ENCODE data around the gene RNF17.

RNF17 gene

DNA sequence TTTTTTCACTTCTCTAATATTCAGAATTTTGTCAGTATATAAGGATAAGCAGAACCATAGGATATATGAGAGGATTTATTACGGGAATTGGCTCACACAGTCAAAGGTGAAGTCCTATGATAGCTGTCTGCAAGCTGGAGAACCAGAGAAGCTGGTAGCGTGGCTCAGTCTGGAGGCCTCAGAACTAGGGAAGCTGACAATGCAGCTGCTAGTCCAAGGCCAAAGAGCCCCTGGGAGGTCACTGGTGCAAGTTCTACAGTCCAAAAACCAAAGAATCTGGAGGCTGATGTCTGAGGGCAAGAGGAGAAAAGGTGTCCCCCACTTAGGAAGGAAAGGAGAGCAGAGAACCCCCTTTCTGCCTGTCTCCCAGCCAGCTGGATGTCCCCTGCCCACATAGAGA lies 114.4 kb downstream of the RNF17 start:
- H3K4me3 ChIP-seq (ENCODE audit: extremely low read depth, insufficient read depth, low read length, poor library complexity, severe bottlenecking): no peak overlapping the region
- 85 to 100% methylated on average over 2 of the region's 2 CpGs for WGBS, 2 experiments (ENCODE audit: insufficient coverage in 2 of 2)
- H3K9me3 ChIP-seq (ENCODE audit: control insufficient read depth, low read length): no peaks in the 10 kb centered on the region
- no peak overlapping the region for H3K27ac ChIP-seq (ENCODE audit: low read depth, low read length, severe bottlenecking)
- no peaks in the 10 kb centered on the region for H3K4me1 ChIP-seq (ENCODE audit: control insufficient read depth, insufficient read depth, low read length, poor library complexity, severe bottlenecking)
- H3K36me3 ChIP-seq (ENCODE audit: control insufficient read depth, insufficient read depth, low read length): peaks cover 12% of the 10 kb centered on the region

DNA sequence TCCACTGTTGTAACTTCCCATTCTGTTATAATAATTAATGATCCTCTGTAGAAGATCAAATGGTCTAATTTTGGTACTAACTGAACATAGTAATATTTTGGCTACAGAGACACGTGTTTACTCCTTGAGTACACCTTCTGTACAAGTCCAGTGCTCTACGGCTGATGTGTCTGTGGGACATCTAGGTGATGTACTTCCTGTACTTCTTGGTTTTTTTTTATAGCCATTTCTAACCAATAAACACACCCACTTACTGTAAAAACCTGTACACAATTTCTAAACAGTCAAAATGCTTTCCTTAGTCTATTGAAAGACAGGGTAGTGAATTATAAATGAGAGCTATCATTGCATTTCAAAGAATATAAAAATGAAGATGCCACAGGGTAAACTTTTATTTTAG lies 118.7 kb downstream of the RNF17 start:
- Histone ChIP-seq H3K36me3 (ENCODE audit: control insufficient read depth, insufficient read depth, low read length) (peaks cover 44% of the 10 kb centered on the region), H3K4me1 (ENCODE audit: control insufficient read depth, insufficient read depth, low read length, poor library complexity, severe bottlenecking) (no peaks in the 10 kb centered on the region), H3K27ac (ENCODE audit: low read depth, low read length, severe bottlenecking) (no peak overlapping the region), H3K9me3 (ENCODE audit: control insufficient read depth, low read length) (no peaks in the 10 kb centered on the region), H3K4me3 (ENCODE audit: extremely low read depth, insufficient read depth, low read length, poor library complexity, severe bottlenecking) (no peak overlapping the region)
- WGBS, 2 experiments (ENCODE audit: insufficient coverage in 2 of 2): 90% methylated on average over 2 of the region's 2 CpGs; no CpG with 5 or more reads in 1 of the 2 experiments

DNA sequence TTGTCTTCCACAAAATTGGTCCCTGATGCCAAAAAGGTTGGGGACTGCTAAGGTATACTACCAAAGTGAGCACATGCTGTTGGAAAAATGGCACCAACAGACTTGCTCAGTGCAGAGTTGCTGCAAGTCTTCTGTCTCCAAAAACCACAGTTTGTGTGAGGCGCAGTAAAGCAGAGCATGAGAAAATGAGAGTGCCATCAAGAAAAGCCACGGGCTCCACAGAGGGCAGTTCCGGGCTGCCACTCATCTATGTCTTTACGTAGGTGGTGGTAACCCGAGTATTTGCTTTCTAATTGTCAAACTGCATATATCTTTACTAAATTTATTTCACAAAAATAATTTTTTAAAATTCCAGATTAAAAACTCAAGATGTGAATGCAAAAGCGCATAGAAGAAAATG lies 123.8 kb downstream of the RNF17 start:
- Histone ChIP-seq H3K27ac (ENCODE audit: low read depth, low read length, severe bottlenecking) (no peak overlapping the region), H3K36me3 (ENCODE audit: control insufficient read depth, insufficient read depth, low read length) (peaks cover 80% of the 10 kb centered on the region), H3K9me3 (ENCODE audit: control insufficient read depth, low read length) (no peaks in the 10 kb centered on the region), H3K4me3 (ENCODE audit: extremely low read depth, insufficient read depth, low read length, poor library complexity, severe bottlenecking) (no peak overlapping the region), H3K4me1 (ENCODE audit: control insufficient read depth, insufficient read depth, low read length, poor library complexity, severe bottlenecking) (no peaks in the 10 kb centered on the region)
- WGBS, 2 experiments (ENCODE audit: insufficient coverage in 2 of 2): 86 to 100% methylated on average over 1 to 5 of the region's 6 CpGs

DNA sequence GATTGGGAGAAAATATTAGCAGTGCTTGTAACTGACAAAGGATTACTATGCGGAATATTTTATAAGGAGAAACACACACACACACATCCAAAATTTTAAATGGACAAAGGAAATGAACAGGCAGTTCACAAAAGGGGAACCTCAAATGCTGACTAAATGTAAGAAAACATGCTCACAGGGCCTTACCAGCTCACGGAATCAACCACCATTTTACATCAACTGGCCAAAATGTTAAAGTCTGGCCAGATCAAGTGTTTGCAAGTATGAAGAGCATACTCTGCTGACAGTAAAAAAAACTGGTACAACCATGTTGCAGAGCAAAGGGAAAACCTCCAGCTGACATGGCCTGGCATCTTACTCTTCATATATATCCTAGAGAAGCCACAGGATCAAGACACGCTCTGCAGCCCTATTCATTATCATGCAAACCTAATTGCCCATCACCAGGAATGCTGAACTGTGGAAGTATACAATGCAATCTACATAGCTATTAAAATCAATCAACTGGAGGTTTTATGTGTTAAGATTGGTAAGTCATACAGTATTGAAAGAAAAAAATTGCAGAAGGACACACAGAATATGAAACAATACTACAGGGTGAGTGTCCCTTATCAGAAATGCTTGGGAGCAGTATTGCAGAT lies 124.4 kb downstream of the RNF17 start:
- peaks cover 77% of the 10 kb centered on the region for H3K36me3 ChIP-seq (ENCODE audit: control insufficient read depth, insufficient read depth, low read length)
- WGBS, 2 experiments (ENCODE audit: insufficient coverage in 2 of 2): 82 to 100% methylated on average over 1 to 2 of the region's 3 CpGs
- no peaks in the 10 kb centered on the region for H3K4me1 ChIP-seq (ENCODE audit: control insufficient read depth, insufficient read depth, low read length, poor library complexity, severe bottlenecking)
- H3K4me3 ChIP-seq (ENCODE audit: extremely low read depth, insufficient read depth, low read length, poor library complexity, severe bottlenecking): no peak overlapping the region
- H3K27ac ChIP-seq (ENCODE audit: low read depth, low read length, severe bottlenecking): no peak overlapping the region
- no peaks in the 10 kb centered on the region for H3K9me3 ChIP-seq (ENCODE audit: control insufficient read depth, low read length)

DNA sequence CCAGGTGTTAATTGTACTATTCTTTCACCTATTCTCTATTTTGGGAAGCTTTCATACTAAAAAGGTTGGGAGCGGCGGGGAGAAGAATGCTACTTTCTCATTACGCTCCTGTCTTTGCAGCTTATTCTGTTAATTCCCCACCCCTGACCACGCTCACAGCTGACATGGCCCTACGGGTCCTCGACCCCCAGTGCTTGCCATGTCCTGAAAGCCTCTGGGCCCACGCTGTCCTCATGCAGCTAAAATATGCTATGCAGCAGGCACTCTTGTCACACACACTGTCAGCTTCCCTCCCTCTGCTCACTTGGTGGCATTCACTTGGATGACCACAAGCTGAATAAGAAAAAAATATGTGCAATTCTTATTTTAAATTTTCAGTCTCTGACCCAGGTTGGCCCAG lies 126.3 kb downstream of the RNF17 start:
- WGBS, 2 experiments (ENCODE audit: insufficient coverage in 2 of 2): 87 to 97% methylated on average over 7 of the region's 7 CpGs
- peaks cover 71% of the 10 kb centered on the region for H3K36me3 ChIP-seq (ENCODE audit: control insufficient read depth, insufficient read depth, low read length)
- H3K4me1 ChIP-seq (ENCODE audit: control insufficient read depth, insufficient read depth, low read length, poor library complexity, severe bottlenecking): no peaks in the 10 kb centered on the region
- no peak overlapping the region for H3K4me3 ChIP-seq (ENCODE audit: extremely low read depth, insufficient read depth, low read length, poor library complexity, severe bottlenecking)
- H3K27ac ChIP-seq (ENCODE audit: low read depth, low read length, severe bottlenecking): no peak overlapping the region
- H3K9me3 ChIP-seq (ENCODE audit: control insufficient read depth, low read length): no peaks in the 10 kb centered on the region

DNA sequence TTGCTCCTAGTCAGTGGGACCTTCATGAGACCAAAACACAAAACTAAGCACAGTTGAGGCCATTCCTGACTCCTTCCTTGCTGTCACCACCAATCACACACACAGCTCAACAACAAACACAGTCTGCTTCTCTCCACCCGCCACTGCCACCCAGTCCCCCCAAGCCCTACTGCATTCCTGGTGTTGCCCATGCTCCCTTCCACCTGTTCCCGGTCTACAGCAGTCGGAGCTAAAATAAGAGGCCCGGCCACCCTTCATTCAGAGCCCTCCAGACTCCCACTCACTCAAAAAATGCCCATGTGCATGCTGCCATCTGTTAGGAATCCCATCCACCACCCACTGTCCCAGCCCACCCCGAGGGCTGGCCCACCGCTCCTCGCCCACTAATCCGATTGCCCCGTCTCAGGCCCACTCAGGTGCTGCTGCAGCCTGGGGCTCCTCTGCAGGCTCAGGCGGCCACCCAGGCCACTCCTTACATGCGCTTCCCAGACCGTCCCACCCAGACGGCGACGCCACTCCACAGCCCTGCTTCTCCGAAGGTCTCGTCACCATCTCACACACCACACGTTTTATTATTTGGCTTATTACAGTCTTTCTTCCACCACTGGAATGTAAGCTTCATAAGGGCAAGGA lies 127.6 kb downstream of the RNF17 start:
- Histone ChIP-seq H3K4me1 (ENCODE audit: control insufficient read depth, insufficient read depth, low read length, poor library complexity, severe bottlenecking) (no peaks in the 10 kb centered on the region), H3K9me3 (ENCODE audit: control insufficient read depth, low read length) (no peaks in the 10 kb centered on the region), H3K36me3 (ENCODE audit: control insufficient read depth, insufficient read depth, low read length) (peaks cover 68% of the 10 kb centered on the region), H3K4me3 (ENCODE audit: extremely low read depth, insufficient read depth, low read length, poor library complexity, severe bottlenecking) (no peak overlapping the region), H3K27ac (ENCODE audit: low read depth, low read length, severe bottlenecking) (no peak overlapping the region)
- WGBS, 2 experiments (ENCODE audit: insufficient coverage in 2 of 2): 93 to 97% methylated on average over 11 to 17 of the region's 18 CpGs

DNA sequence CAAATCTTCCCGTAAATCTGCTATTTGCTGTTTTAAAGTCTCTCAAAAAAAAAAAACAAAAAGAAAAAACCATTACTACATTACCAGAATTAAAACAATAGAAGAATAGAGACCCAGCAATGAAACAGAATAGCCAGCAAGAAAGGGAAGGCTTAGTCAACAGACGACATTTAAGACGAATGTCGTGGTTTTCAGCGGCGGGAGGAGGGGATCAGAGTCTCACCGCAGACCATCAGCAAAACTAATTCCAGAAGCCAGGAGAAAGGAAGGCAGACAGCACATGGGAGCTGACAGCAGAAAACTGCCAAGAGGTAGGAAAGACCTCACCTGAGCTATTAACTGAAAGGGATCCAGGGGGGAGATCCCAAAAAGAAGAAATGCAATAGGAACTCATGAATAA lies 128.9 kb downstream of the RNF17 start:
- peaks cover 68% of the 10 kb centered on the region for H3K36me3 ChIP-seq (ENCODE audit: control insufficient read depth, insufficient read depth, low read length)

DNA sequence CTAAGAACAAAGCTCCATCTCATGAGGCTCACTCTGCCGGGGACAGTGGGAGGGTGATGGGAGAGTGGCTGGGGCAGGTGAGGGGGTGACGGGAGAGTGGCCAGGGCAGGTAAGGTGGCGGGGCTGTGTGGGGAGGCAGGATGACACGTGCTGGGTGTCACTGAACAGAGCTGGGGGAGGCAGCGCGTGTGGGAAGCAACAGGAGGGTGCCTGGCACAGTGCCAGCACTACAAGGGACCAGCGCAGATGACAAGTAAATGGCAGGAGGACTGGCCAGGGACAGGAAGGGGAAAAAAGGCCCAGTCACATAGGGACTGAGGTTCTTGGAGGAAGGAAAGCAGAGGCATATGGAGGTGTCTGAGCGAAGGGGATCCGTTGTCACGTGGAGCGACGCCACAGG lies 129.9 kb downstream of the RNF17 start:
- Histone ChIP-seq H3K4me1 (ENCODE audit: control insufficient read depth, insufficient read depth, low read length, poor library complexity, severe bottlenecking) (no peaks in the 10 kb centered on the region), H3K27ac (ENCODE audit: low read depth, low read length, severe bottlenecking) (no peak overlapping the region), H3K4me3 (ENCODE audit: extremely low read depth, insufficient read depth, low read length, poor library complexity, severe bottlenecking) (no peak overlapping the region), H3K9me3 (ENCODE audit: control insufficient read depth, low read length) (no peaks in the 10 kb centered on the region), H3K36me3 (ENCODE audit: control insufficient read depth, insufficient read depth, low read length) (peaks cover 66% of the 10 kb centered on the region)
- 95% methylated on average over 11 to 12 of the region's 12 CpGs for WGBS, 2 experiments (ENCODE audit: insufficient coverage in 2 of 2)

More for the DNA sequence above, 128.9 kb downstream of the RNF17 start:
- H3K27ac ChIP-seq (ENCODE audit: low read depth, low read length, severe bottlenecking): no peak overlapping the region
- H3K9me3 ChIP-seq (ENCODE audit: control insufficient read depth, low read length): no peaks in the 10 kb centered on the region
- WGBS, 2 experiments (ENCODE audit: insufficient coverage in 2 of 2): 94 to 96% methylated on average over 5 of the region's 7 CpGs
- no peaks in the 10 kb centered on the region for H3K4me1 ChIP-seq (ENCODE audit: control insufficient read depth, insufficient read depth, low read length, poor library complexity, severe bottlenecking)
- H3K4me3 ChIP-seq (ENCODE audit: extremely low read depth, insufficient read depth, low read length, poor library complexity, severe bottlenecking): no peak overlapping the region

DNA sequence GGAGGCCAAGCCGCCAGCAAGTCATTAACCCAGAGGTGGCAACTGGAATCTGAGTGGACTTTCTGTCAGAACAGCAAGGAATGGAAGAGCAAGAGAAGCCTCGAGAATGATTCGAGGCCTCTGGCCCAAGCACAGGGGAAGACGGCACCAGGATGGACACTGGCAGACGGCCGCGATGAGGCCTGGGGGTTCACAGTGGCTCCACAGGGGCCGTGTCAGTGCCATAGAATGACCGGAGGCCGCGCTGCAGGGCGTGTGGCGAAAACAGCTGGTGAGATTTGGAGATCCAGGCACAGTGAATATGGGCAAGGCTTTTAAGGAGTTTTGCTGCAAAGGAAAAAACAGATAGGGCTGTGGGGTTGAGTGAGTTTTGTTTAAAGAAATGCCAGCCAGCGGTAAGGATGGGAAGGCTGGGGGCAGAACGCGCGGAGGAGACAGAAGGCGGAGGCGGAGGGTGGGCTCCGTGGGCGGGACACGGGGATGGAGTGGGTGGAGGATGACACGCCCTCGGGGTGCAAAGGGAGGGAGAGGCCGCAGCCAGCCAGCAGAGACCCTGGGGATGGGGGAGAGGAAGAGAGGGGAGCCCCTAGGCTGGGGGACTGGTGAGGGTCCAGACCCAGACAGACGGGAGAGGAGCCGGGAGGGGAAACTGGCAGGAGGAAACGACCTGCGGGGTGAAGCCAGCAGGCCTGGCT lies 130.5 kb downstream of the RNF17 start:
- no peak overlapping the region for H3K27ac ChIP-seq (ENCODE audit: low read depth, low read length, severe bottlenecking)
- WGBS, 2 experiments (ENCODE audit: insufficient coverage in 2 of 2): 93 to 96% methylated on average over 23 to 29 of the region's 29 CpGs
- no peaks in the 10 kb centered on the region for H3K4me1 ChIP-seq (ENCODE audit: control insufficient read depth, insufficient read depth, low read length, poor library complexity, severe bottlenecking)
- H3K4me3 ChIP-seq (ENCODE audit: extremely low read depth, insufficient read depth, low read length, poor library complexity, severe bottlenecking): no peak overlapping the region
- H3K9me3 ChIP-seq (ENCODE audit: control insufficient read depth, low read length): no peaks in the 10 kb centered on the region
- peaks cover 67% of the 10 kb centered on the region for H3K36me3 ChIP-seq (ENCODE audit: control insufficient read depth, insufficient read depth, low read length)

DNA sequence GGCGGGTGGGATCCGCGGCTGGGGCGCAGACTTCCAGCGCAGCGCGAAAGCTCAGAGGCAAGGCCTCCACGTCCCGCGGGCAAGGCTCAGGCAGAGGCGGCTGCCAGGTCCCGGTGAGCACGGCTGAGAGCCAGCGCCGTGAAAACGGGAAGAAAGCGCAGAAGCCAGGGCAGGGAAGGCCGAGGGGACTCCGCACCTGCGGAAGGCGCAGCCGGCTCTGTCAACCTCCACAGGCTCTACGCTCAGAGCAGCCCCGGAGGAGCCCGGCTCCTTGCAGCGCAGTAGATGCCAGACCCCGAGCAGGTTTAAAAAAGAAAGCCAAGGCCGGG lies 131.0 kb downstream of the RNF17 start:
- Histone ChIP-seq H3K4me1 (ENCODE audit: control insufficient read depth, insufficient read depth, low read length, poor library complexity, severe bottlenecking) (no peaks in the 10 kb centered on the region), H3K27ac (ENCODE audit: low read depth, low read length, severe bottlenecking) (no peak overlapping the region), H3K36me3 (ENCODE audit: control insufficient read depth, insufficient read depth, low read length) (peaks cover 64% of the 10 kb centered on the region), H3K4me3 (ENCODE audit: extremely low read depth, insufficient read depth, low read length, poor library complexity, severe bottlenecking) (no peak overlapping the region), H3K9me3 (ENCODE audit: control insufficient read depth, low read length) (no peaks in the 10 kb centered on the region)
- WGBS, 2 experiments (ENCODE audit: insufficient coverage in 2 of 2): 94 to 97% methylated on average over 22 to 27 of the region's 28 CpGs

DNA sequence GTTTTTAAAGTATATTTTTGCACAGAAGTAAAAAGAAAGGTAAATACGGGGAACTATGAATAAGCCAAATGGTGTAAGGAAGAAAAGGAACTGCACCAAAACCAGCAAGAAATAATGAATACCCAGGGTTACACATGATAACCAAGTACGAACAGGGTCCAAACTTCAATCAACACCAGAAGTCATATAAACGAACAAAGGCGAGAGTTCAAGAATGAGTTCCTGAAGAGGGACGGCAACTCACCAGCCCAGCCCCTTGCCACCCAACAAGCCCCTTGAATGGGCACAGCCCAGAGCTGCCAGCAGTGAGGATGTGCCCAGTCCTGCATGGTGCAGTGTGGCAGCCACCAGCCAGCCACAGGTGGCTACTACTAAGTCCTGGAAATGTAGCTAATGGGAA lies 132.1 kb downstream of the RNF17 start:
- WGBS, 2 experiments (ENCODE audit: insufficient coverage in 2 of 2): 91 to 100% methylated on average over 4 of the region's 5 CpGs

More for the DNA sequence above, 132.1 kb downstream of the RNF17 start:
- no peaks in the 10 kb centered on the region for H3K9me3 ChIP-seq (ENCODE audit: control insufficient read depth, low read length)
- H3K4me1 ChIP-seq (ENCODE audit: control insufficient read depth, insufficient read depth, low read length, poor library complexity, severe bottlenecking): no peaks in the 10 kb centered on the region
- H3K4me3 ChIP-seq (ENCODE audit: extremely low read depth, insufficient read depth, low read length, poor library complexity, severe bottlenecking): no peak overlapping the region
- H3K36me3 ChIP-seq (ENCODE audit: control insufficient read depth, insufficient read depth, low read length): peaks cover 59% of the 10 kb centered on the region
- no peak overlapping the region for H3K27ac ChIP-seq (ENCODE audit: low read depth, low read length, severe bottlenecking)

Data from mesodermal cell (in vitro differentiated cells).